Small intestine (tissue), 7 donors: ENCODE data around the gene WNT6. TPM values are rescaled to one million over a fixed set of nuclear protein-coding genes. Genes with fewer than 3 reads are reported as not detected.

Experiments
- DNase-seq, 2 donors: peaks; one replicate each; pipeline versions ENCODE4 v3.0.0 to v3.0.0-alpha.2; 2013
- FAIRE-seq: peaks from 2 replicates; lab custom pipeline; 2012; peaks lifted over from hg19 to GRCh38; lab: Jason Lieb, UNC
- H3K27ac ChIP-seq, 3 donors: one replicate each; pipeline ENCODE4 v1.5.1; 2013; ENCODE audit warnings: low read length in 2 of 3, mild to moderate bottlenecking in 2 of 3, control low read depth in 1 of 3, inconsistent platforms in 1 of 3, low read depth in 1 of 3, moderate library complexity in 1 of 3
- H3K27me3 ChIP-seq, 3 donors: one replicate each; pipeline ENCODE4 v1.6.1; 2013; ENCODE audit warnings: low read length in 3 of 3, inconsistent platforms in 1 of 3; ENCODE audit not compliant: control insufficient read depth in 3 of 3, insufficient read depth in 3 of 3
- H3K36me3 ChIP-seq, 3 donors: one replicate each; pipeline ENCODE4 v1.6.1; 2013; ENCODE audit warnings: low read length in 3 of 3, inconsistent platforms in 1 of 3, low read depth in 1 of 3, mild to moderate bottlenecking in 1 of 3, moderate library complexity in 1 of 3; ENCODE audit not compliant: control insufficient read depth in 3 of 3, insufficient read depth in 2 of 3
- H3K4me1 ChIP-seq, 3 donors: one replicate each; pipeline ENCODE4 v1.6.1; 2013; ENCODE audit warnings: low read length in 2 of 3, inconsistent platforms in 1 of 3, low read depth in 1 of 3, mild to moderate bottlenecking in 1 of 3, moderate library complexity in 1 of 3; ENCODE audit not compliant: control insufficient read depth in 3 of 3, insufficient read depth in 2 of 3
- H3K4me3 ChIP-seq, 3 donors: one replicate each; pipeline ENCODE4 v1.5.1; 2013; ENCODE audit warnings: low read length in 3 of 3, control low read depth in 1 of 3, inconsistent platforms in 1 of 3, low read depth in 1 of 3, mild to moderate bottlenecking in 1 of 3, moderate library complexity in 1 of 3
- H3K9me3 ChIP-seq, 2 donors: one replicate each; pipeline ENCODE4 v1.6.1; 2013; ENCODE audit warnings: low read depth in 1 of 2, low read length in 1 of 2; ENCODE audit not compliant: control insufficient read depth in 2 of 2, insufficient read depth in 1 of 2
- WGBS, 3 donors: extraction: QIAGEN DNeasy Blood & Tissue Kit; methylation state at CpG; one replicate each; pipeline ENCODE4 v1.1.7; 2013; 5-methylcytosine and 5-hydroxymethylcytosine counted together
- polyA plus RNA-seq, 4 donors: library from polyadenylated mRNA; stranded (reverse) in 3 of 4; unstranded in 1 of 4; fragments of 200-250 nt in 3 of 4; fragments of 120-200 nt in 1 of 4; gene quantifications; one replicate each; pipeline versions ENCODE4 v1.2.1 to v1.2.3, GENCODE V29; 2013
- donor health status: healthy with polysubstance abuse.
- donor health status: control.
- donor health status: control.
- donor health status: Bipolar disorder and iron deficiency.
- donor health status: healthy.

The WNT6 gene
- polyA plus RNA-seq, 4 donors, result 0.06 to 1.8 TPM; not detected in 2

GRCh38 chr2:218815244-218815637, 44.4 kb upstream of the WNT6 start:
- H3K9me3 ChIP-seq, result no peaks in the 10 kb centered on the region
- H3K27me3 ChIP-seq, result no peaks in the 10 kb centered on the region
- 73 to 91% (median 78%) methylated on average over 5 of the region's 5 CpGs for WGBS, 3 donors
- H3K36me3 ChIP-seq, result peaks cover 0 to 69% (median 13%) of the 10 kb centered on the region in 3 donors
- H3K4me1 ChIP-seq, result peaks cover 0 to 10% (median 3%) of the 10 kb centered on the region in 3 donors
- DNase-seq, result no peak
- no peak overlapping the region for H3K27ac ChIP-seq
- H3K4me3 ChIP-seq, result no peak overlapping the region
- FAIRE-seq, result no peak

DNA sequence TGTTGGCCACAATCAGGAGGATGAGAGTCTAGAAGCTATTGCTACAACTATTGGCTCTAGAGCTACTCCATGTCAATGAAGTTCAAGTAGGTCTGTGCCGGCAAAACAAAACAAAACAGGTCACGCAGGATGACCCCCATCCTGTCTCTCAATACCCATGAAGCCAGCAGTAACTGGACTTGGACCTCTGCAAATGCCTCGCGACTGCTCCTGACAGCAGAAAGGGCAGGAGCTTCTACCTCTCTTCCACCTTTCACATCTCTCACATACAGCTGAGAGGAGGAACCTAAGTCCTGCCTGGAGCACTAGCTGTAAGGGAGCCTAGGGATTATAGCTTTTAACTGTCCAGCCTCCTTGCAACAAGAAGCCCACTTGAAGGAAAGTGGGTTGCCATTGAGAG, 44.0 kb upstream of the WNT6 start:
- Histone ChIP-seq H3K27me3 (no peaks in the 10 kb centered on the region), H3K4me3 (no peak overlapping the region), H3K4me1 (peaks cover 0 to 10% (median 3%) of the 10 kb centered on the region in 3 donors), H3K27ac (no peak overlapping the region), H3K9me3 (no peaks in the 10 kb centered on the region), H3K36me3 (peaks cover 0 to 70% (median 13%) of the 10 kb centered on the region in 3 donors)
- FAIRE-seq (no peak), DNase-seq (no peak)
- 91 to 96% (median 95%) methylated on average over 4 of the region's 4 CpGs for WGBS, 3 donors

DNA sequence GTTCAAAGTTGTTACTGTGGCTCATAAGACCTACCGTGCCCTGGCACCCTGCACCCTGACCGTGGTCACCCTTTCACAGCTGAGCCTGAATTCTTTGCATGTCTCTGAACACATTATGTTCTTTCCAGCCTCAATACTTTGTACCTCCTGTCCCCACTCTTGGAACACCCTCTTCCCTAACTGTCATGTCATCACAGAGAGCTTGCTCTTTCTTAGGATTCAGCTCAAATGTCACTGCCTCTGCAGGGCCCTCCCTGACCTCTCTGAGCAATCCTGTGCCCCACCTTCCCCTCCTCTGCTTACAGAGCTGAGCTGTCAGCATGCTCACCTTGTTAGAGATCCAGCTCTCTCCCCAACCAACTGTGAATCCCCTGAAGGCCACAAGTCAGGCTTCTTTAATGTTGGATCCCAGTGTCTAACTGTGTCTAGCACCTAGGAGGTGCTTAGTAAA, 43.0 kb upstream of the WNT6 start:
- FAIRE-seq (no peak), DNase-seq (no peak)
- WGBS, 3 donors, result 69 to 95% (median 94%) methylated on average over 2 of the region's 2 CpGs
- no peaks in the 10 kb centered on the region for H3K27me3 ChIP-seq
- no peaks in the 10 kb centered on the region for H3K9me3 ChIP-seq
- peaks cover 0 to 10% (median 3%) of the 10 kb centered on the region in 3 donors for H3K4me1 ChIP-seq
- H3K4me3 ChIP-seq, result no peak overlapping the region
- peaks cover 0 to 76% (median 13%) of the 10 kb centered on the region in 3 donors for H3K36me3 ChIP-seq
- H3K27ac ChIP-seq, result no peak overlapping the region

DNA sequence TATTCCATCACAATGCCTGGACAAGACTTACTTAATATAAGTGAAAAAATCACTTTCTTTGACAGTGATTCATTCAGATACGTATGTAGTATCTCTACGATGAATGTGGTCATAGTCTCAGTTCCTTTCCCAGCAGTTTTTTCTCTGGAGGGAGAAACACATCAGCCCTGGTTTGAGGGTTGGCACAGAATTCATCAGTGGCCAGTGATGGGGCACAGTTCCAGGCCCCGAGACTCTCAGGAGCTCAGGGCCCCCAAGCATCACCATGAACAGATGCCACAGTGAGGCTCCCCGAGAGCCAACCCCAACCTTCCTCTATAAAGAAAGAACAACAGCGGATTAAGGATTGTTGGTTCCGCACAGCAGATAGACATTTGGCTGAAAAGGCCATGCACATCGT, 40.5 kb upstream of the WNT6 start:
- Histone ChIP-seq H3K9me3 (no peaks in the 10 kb centered on the region), H3K36me3 (peaks cover 0 to 54% (median 8%) of the 10 kb centered on the region in 3 donors), H3K4me1 (peaks cover 0 to 4% (median 3%) of the 10 kb centered on the region in 3 donors), H3K27me3 (no peaks in the 10 kb centered on the region), H3K4me3 (no peak overlapping the region), H3K27ac (no peak overlapping the region)
- WGBS, 3 donors, result 87 to 95% (median 92%) methylated on average over 7 of the region's 7 CpGs
- FAIRE-seq, result no peak
- DNase-seq, result no peak

DNA sequence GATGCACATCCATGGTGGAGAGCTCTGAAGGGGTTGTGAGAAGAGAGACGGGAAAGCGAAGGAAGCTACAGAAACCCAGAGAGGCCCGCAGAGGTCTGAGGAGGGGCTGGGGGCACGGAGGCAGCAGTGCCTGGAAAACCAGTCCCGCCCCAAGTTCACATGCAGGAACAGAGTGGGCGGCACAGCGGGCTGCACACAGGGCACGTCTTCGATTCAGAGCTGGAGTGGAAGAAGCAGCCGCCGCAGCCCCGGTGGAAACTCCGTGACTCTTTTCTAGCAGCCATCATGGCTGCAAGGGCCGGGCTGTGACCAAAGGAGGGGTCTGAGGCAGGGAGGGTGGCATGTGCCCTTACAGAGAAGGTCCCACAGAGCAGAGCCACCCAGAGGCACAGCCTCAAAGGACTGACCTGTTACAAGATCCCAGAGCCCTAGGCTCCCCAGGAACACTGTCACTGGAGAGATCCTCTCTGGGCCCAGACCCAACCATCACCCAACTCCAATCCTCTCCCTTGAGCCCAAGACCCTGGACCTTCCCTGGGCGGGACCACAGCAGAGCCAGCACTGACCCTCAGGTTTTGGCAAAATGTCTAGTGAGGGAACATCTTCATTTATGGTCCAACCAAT, 38.7 kb upstream of the WNT6 start:
- FAIRE-seq, result no peak
- 89 to 94% (median 92%) methylated on average over 15 of the region's 15 CpGs for WGBS, 3 donors

GRCh38 chr2:218821605-218822211, 37.9 kb upstream of the WNT6 start:
- peaks cover 0 to 28% (median 4%) of the 10 kb centered on the region in 3 donors for H3K36me3 ChIP-seq
- H3K4me1 ChIP-seq, result no peaks in the 10 kb centered on the region
- DNase-seq (no peak), FAIRE-seq (no peak)
- no peaks in the 10 kb centered on the region for H3K9me3 ChIP-seq
- H3K27me3 ChIP-seq, result peaks cover 0 to under 1% (median 0%) of the 10 kb centered on the region in 3 donors
- WGBS, 3 donors, result 66 to 76% (median 70%) methylated on average over 9 of the region's 9 CpGs
- no peak overlapping the region for H3K27ac ChIP-seq
- no peak overlapping the region for H3K4me3 ChIP-seq

More for the DNA sequence above, 38.7 kb upstream of the WNT6 start:
- no peak overlapping the region for H3K4me3 ChIP-seq
- H3K4me1 ChIP-seq, result no peaks in the 10 kb centered on the region
- no peaks in the 10 kb centered on the region for H3K9me3 ChIP-seq
- no peak overlapping the region for H3K27ac ChIP-seq
- no peak for DNase-seq
- H3K36me3 ChIP-seq, result peaks cover 0 to 37% (median 4%) of the 10 kb centered on the region in 3 donors
- H3K27me3 ChIP-seq, result no peaks in the 10 kb centered on the region

DNA sequence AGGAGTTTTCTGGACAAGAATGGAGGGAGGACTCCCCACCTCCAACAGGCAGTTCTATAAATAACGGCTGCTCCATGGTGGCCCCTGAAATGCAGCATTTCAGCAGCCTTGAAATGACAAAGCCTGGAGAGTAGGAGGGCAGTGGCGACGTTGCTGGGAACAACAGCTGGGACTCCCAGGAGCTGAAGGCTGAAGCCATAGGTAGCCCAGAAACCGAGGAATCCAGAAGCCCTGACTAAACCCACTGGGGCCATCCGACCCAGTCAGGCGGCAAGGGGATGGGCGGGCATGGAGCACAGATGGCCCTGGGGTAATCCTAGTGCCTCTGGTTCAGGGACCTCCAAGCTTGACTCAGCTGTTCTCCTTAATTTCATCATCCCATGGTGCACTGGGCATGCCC, 37.0 kb upstream of the WNT6 start:
- DNase-seq (no peak), FAIRE-seq (no peak)
- no peaks in the 10 kb centered on the region for H3K9me3 ChIP-seq
- no peak overlapping the region for H3K27ac ChIP-seq
- H3K4me1 ChIP-seq, result no peaks in the 10 kb centered on the region
- 80 to 83% (median 81%) methylated on average over 7 of the region's 7 CpGs for WGBS, 3 donors
- H3K4me3 ChIP-seq, result no peak overlapping the region
- peaks cover 0 to 3% (median 0%) of the 10 kb centered on the region in 3 donors for H3K27me3 ChIP-seq
- H3K36me3 ChIP-seq, result peaks cover 0 to 24% (median 2%) of the 10 kb centered on the region in 3 donors

DNA sequence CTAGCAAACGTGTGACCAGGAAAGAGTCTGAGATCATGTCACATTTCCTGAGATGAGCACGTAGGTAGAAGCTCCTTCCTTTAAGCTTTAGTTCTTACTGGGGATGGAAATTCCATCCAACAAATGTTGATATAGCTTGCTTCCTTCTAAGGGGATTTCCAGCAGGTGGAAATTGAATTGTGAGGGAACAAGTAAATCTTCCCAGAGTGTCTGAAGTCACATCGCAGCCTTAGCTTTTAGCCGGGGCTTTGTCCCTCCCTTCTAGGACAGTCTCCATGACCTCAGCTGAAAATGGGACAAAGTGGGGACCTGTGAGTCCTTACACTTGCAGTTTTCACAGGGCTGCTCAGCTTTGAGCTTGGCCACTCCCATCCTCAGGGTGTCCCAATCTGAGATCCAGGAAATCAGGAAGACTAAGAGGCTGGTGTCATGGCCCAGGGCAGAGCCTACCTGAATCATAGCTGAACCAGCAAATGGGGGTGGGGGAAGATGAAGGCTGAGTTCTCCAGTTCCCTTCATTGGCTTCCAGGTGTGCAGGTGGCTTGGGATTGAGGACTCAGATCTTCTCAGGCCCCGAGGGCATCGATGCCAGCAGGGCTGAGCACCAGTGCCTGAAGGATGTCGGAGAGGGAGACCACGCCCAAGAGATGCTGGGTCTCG, 36.3 kb upstream of the WNT6 start:
- 76 to 83% (median 79%) methylated on average over 9 of the region's 9 CpGs for WGBS, 3 donors
- no peak for FAIRE-seq

More for the DNA sequence above, 36.3 kb upstream of the WNT6 start:
- Histone ChIP-seq H3K4me3 (no peak overlapping the region), H3K27me3 (peaks cover 0 to 7% (median 0%) of the 10 kb centered on the region in 3 donors), H3K9me3 (no peaks in the 10 kb centered on the region), H3K27ac (no peak overlapping the region), H3K36me3 (peaks cover 0 to 20% (median 2%) of the 10 kb centered on the region in 3 donors), H3K4me1 (no peaks in the 10 kb centered on the region)
- DNase-seq, result no peak
